Endothelial cell (in vitro differentiated cells): ENCODE measurements around the gene TSNAX. TPM values are rescaled to one million over a fixed set of nuclear protein-coding genes. Genes with fewer than 3 reads are reported as not detected.
A peak's percentile ranks its signal among the peaks of the same experiment; 100 is the strongest.

Source experiments
- DNase-seq: peaks from one replicate; pipeline ENCODE4 v3.0.0; 2021; ENCODE audit warnings: low spot score
- H3K27ac Mint-ChIP-seq: one replicate; pipeline ENCODE4 v1.8.0; 2021; ENCODE audit warnings: mixed read lengths, inconsistent platforms; ENCODE audit not compliant: unreplicated experiment
- H3K27me3 Mint-ChIP-seq: one replicate; pipeline ENCODE4 v1.8.0; 2021; ENCODE audit warnings: mild to moderate bottlenecking, moderate library complexity, mixed read lengths, inconsistent platforms; ENCODE audit not compliant: unreplicated experiment
- H3K36me3 Mint-ChIP-seq: one replicate; pipeline ENCODE4 v1.8.0; 2021; ENCODE audit warnings: mild to moderate bottlenecking, low read depth, mixed read lengths, inconsistent platforms; ENCODE audit not compliant: unreplicated experiment
- H3K4me1 Mint-ChIP-seq: one replicate; pipeline ENCODE4 v1.8.0; 2021; ENCODE audit warnings: mild to moderate bottlenecking, mixed read lengths, inconsistent platforms; ENCODE audit not compliant: unreplicated experiment
- H3K4me3 Mint-ChIP-seq: one replicate; pipeline ENCODE4 v1.8.0; 2021; ENCODE audit warnings: mild to moderate bottlenecking, mixed read lengths, inconsistent platforms; ENCODE audit not compliant: unreplicated experiment
- H3K9me3 Mint-ChIP-seq: one replicate; pipeline ENCODE4 v1.8.0; 2021; ENCODE audit warnings: mixed read lengths, inconsistent platforms; ENCODE audit not compliant: unreplicated experiment
- CTCF ChIP-seq: fragments of 200-600 bp; sonication (generic); IDR thresholded peaks from one replicate; pipeline ENCODE4 v1.5.0; 2021; ENCODE audit warnings: antibody characterized with exemption; ENCODE audit not compliant: unreplicated experiment
- total RNA-seq: library from RNA; stranded (reverse); fragmentation: NEBNext Ultra II Directional; extraction: Animal tissue kit (Norgen Biotek cat#: 25700); gene quantifications from one replicate; pipeline ENCODE4 v1.2.1, GENCODE V29; 2021; ENCODE audit not compliant: unreplicated experiment

The TSNAX gene
- total RNA-seq, 1 donor from 2014 or later, result 35.4 TPM

- no peak overlapping the region for H3K27ac Mint-ChIP-seq
- DNase-seq, result no peak
- no peak for TF ChIP-seq CTCF
- no peaks in the 10 kb centered on the region for H3K36me3 Mint-ChIP-seq
- no peak overlapping the region for H3K4me3 Mint-ChIP-seq
- no peaks in the 10 kb centered on the region for H3K9me3 Mint-ChIP-seq
- peaks cover 8% of the 10 kb centered on the region for H3K4me1 Mint-ChIP-seq
- H3K27me3 Mint-ChIP-seq, result no peaks in the 10 kb centered on the region
These were observed 73.6 kb downstream of the TSNAX start for GRCh38 chr1:231601824-231602672.

- Mint-ChIP-seq H3K27ac (no peak overlapping the region), H3K27me3 (no peaks in the 10 kb centered on the region), H3K4me1 (peaks cover 8% of the 10 kb centered on the region), H3K9me3 (no peaks in the 10 kb centered on the region), H3K36me3 (no peaks in the 10 kb centered on the region), H3K4me3 (no peak overlapping the region)
- DNase-seq, result no peak
- TF ChIP-seq CTCF, result no peak
These were observed 74.2 kb downstream of the TSNAX start for GRCh38 chr1:231602673-231602984.

GRCh38 chr1:231603598-231604275 lies 75.3 kb downstream of the TSNAX start:
- peak; percentile 39 for DNase-seq
- H3K36me3 Mint-ChIP-seq, result no peaks in the 10 kb centered on the region
- peak; percentile 87 for TF ChIP-seq CTCF
- H3K27me3 Mint-ChIP-seq, result no peaks in the 10 kb centered on the region
- H3K9me3 Mint-ChIP-seq, result no peaks in the 10 kb centered on the region
- no peak overlapping the region for H3K27ac Mint-ChIP-seq
- H3K4me1 Mint-ChIP-seq, result peaks cover 8% of the 10 kb centered on the region
- no peak overlapping the region for H3K4me3 Mint-ChIP-seq

GRCh38 chr1:231604276-231604621 lies 75.8 kb downstream of the TSNAX start:
- TF ChIP-seq CTCF, result peak; percentile 24
- Mint-ChIP-seq H3K4me3 (no peak overlapping the region), H3K36me3 (no peaks in the 10 kb centered on the region), H3K27me3 (no peaks in the 10 kb centered on the region), H3K9me3 (no peaks in the 10 kb centered on the region), H3K27ac (no peak overlapping the region), H3K4me1 (peaks cover 8% of the 10 kb centered on the region)
- no peak for DNase-seq
